HG02623 (cell line): Measurements from ENCODE around the gene EYA4.

Experiments
- ATAC-seq: cut with Tn5 transposase; IDR thresholded peaks from one replicate; pipeline ENCODE4 v1.9.1; 2021; ENCODE audit warnings: moderate library complexity; ENCODE audit not compliant: unreplicated experiment

EYA4 gene

DNA sequence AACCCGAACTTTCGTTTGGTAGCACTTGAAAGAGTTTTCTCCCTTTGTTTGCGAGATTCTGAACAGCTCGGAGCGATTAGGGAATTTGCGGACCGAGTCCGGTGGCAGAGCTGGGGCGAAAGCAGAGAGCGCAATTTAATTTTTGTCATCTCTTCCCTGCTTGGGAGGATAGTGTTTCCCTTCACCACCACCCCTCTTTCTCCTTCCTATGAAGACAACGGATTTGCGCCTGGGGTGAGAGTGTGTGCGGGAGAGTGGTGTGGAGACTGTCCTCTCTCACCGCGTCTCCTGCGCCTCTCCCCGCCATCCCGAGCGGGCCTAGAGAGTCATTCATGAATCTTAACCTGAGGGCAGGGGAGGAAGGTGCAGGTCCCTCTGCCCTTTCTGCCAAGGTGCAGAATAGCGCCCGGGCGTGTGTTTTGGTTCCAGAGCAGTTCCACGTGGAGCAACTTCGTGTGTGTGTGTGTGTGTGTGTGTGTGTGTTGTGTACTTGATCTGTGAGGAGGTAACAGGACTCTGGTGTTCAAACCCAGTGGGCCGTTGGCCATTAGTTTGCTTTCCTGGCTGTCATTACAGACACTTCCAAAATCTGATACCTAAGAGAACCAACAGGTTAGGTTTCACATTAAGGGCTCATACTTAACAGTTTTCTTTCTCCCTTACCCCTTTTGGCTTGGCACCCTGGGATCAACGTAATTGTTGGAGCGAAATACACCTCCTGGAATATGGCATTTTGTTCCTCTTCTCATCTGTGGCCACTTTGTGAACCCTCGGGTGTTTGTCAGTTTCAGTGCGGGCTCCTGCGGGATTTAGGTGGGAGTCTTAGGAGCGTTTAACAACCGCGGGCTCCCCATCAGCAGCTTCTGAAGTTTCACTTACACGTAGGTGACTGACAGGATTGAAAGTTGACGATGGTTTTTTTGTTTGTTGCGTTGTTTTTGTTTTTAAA lies 1.8 kb downstream of the EYA4 start:
- no peak for ATAC-seq

DNA sequence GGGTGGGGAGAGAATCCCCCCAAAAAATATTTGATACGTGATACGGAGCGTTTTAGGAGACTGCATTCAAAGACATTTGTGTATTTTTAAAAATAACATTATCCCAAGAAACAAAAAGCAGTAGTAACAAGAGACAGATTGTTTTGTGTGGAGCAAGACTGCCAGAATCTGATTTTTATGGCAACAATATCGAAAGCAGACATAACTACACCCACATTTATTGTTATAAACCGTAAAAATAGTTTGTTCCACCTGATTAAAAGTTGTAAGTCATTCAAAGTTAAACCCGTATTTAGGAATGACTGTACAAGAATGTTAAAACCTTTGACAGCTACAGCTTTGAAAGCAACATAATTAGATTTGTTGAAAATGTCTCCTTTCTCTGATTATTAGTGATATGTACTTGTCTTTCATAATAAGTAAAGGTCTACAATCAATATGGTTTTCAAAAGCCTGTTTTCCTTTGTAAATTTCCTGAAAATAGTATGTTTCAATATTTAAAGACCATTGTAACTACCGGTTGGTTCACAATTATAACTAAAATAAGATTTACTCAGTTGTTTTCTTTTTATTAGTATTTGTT lies 2.7 kb downstream of the EYA4 start:
- ATAC-seq, result no peak

DNA sequence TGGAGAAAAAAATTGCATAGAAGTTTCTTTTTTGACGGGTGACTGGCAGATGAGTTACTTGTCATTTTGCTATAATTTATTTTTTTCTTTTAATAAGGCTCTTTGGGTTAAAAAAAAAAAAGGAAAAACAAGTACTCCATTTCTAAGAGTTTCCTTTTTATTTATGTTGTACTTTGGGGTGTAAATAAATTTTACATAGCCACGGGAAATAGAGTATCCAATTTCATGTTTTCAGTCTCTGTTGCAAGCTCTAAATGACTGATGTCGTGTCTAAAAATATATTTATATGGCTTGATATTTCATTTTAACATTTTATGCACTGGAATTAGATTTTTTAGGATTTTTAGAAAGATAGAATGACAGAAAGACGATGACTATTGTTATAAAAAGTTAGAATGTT lies 3.4 kb downstream of the EYA4 start:
- no peak for ATAC-seq

GRCh38 chr6:133245007-133245406 lies 3.9 kb downstream of the EYA4 start:
- no peak for ATAC-seq

- ATAC-seq, result no peak
These were observed 4.3 kb downstream of the EYA4 start for GRCh38 chr6:133245422-133245903.

DNA sequence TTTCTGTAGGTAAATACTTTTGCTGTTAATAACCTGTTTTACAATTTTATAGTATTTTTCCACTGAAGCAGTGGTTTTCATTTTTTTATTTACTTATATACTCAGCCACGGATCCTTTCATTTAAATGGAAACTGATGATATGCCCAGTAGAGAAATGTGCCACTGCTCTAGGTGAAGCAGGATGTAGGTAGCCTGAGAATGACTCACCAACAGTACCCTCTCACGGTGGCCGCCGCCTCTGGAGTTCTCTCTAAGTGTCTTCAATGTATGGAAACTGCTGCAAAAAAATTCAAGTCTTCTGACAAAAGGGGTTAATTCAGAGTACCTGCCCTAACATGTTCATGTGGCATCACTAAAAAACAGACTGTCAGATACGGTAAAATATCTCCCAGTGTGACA lies 6.4 kb downstream of the EYA4 start:
- no peak for ATAC-seq

- no peak for ATAC-seq
These were observed 7.3 kb downstream of the EYA4 start for GRCh38 chr6:133248241-133249001.

DNA sequence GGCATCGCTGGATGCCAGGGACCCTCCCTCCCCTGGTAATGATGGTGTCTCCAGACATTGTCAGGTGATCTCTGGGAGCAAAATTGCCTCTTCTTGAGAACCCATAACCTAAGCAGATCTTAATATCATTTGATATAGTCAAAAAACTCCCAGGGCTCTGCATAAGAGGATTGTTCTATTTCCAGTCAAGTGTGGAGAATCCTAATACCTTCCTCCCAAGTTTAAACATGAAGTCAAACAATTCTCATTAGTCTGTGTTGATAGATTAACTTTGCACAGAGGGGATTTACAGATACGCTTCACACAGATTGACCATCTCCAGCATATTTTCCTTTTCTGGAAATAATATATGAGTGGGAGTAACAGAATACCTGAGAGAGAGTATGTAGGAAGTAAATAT lies 10.5 kb downstream of the EYA4 start:
- ATAC-seq, result no peak

GRCh38 chr6:133254552-133255228 lies 13.5 kb downstream of the EYA4 start:
- no peak for ATAC-seq

- no peak for ATAC-seq
These were observed 16.5 kb downstream of the EYA4 start for GRCh38 chr6:133257545-133258105.

GRCh38 chr6:133259561-133259960 lies 18.4 kb downstream of the EYA4 start:
- no peak for ATAC-seq

DNA sequence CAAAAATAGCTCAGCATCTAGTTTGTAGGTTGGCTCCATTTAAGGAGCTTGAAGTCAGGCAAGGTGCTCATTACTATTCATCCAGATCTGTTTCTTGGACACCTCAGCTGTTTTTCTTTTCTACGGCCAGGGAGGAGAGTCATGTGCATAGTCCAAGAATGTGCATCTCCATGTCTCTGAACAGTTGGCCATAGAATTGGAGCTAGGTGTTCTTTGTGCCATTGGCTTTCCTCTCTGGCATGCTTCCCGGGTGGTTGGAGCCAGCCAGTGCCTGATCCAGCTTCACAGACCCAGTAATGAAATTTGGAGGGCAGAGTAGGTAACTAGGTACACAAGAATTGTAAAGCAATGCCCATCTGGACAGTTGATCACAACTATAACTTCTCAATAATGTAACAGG lies 21.6 kb downstream of the EYA4 start:
- no peak for ATAC-seq

DNA sequence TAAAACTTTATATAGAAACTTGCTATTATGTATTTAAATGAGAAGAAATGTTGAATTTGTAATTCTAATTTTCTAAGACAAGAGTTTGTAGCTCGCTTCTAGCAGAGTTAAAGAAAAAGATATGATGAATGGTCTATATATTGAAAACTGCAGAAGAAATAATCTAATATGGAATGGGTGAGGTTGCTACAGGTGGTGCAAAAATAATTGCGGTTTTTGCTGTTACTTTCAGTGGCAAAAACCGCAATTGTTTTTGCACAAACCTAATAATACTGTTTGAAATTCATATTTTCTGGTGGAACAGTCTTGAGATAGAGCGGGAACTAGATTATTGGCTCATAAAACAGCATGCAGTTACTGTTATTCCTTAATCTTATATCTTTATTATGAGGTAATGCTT lies 23.9 kb downstream of the EYA4 start:
- ATAC-seq, result no peak

DNA sequence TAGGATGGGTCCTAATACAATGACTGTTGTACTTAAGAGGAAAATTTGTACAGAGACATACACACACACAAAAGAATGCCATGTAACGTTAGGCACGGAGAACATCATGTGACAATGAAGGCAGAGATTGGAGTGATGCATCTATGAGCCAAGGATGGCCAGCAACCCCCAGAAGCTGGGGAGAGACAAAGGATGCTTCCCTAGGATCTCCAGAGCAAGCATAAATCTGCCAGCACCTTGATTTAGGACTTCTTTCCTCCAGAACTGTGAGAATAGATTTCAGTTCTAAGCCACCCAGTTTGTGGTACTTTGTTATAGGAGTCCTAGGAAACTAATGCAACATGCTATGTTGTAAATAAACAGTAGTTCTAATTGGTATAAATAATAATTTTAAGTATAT lies 25.0 kb downstream of the EYA4 start:
- ATAC-seq, result no peak

- no peak for ATAC-seq
These were observed 27.5 kb downstream of the EYA4 start for GRCh38 chr6:133268621-133269020.

GRCh38 chr6:133274813-133275212 lies 33.7 kb downstream of the EYA4 start:
- ATAC-seq, result no peak

GRCh38 chr6:133275213-133275612 lies 34.1 kb downstream of the EYA4 start:
- no peak for ATAC-seq

- ATAC-seq, result no peak
These were observed 36.2 kb downstream of the EYA4 start for GRCh38 chr6:133277228-133277899.

GRCh38 chr6:133277900-133278545 lies 36.9 kb downstream of the EYA4 start:
- no peak for ATAC-seq

DNA sequence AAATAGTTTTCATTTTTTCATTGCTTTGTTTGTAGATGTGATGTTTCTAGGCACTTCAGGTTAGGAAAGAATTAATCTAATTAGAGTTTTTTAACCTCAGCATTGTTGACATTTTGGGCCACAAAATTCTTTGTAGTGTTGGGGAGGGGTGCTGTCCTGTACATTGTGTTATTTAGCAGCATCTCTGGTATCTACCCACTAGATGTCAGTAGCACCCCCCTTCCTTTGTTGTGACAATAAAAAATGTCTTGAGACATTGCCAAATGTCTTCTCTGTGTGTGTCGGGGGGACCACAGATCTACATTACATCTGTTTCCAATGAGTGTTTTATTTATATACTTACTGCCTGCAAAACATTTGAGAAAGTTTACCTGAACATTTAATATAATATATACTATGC lies 45.6 kb downstream of the EYA4 start:
- no peak for ATAC-seq
